ENCODE results near the gene TNKS1BP1.
"Not testable (repeated sequence)": the region's sequence is repeated elsewhere in the genome, so short reads cannot be mapped to it uniquely, and the experiment has no call there.

Gene TNKS1BP1

GRCh38 chr11:57294225-57295131, 30.3 kb downstream of the TNKS1BP1 start:
- DNase-seq (ENCODE audit: low read depth), result peak; percentile 27

- no peak for DNase-seq (ENCODE audit: low read depth)
These were observed 34.5 kb downstream of the TNKS1BP1 start for GRCh38 chr11:57290288-57290687.

DNA sequence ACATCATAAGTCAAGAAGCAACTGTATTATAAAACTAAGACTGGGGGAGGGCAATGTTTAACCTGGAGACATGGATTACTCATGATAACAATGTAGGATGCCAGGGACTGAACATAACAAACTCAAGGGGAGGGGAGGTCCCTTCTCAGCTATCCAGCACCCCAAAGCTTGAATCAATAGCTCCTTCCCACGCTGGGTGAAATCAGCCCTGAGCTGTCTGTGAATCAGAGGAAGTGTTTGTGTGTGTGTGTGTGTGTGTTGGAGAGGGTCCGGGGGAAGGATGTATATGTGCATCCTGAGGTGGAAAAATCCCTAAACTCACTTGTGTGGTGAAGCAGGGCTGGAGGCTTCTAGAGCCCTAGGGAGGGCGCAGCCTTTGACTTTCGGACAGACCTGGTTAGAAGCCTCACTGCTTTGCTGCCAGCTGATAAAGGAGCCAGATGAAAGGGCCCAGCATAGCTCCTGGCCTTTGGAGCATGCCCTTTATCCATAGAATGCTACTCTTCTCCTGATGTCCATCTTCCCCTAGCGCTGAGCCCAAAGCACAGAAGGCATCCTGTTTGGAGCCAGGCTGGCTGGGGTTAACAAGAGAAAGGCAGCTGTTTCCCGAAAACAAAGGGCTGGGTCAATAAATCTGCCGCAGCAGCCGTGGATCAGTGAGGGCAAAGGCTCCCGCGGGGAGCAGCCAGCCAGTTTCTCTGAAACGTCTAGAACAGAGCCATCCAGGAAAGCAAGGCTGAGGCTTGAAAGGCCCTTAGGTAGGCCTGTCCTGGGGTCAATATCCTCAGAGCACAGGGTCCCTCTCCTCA, 35.8 kb downstream of the TNKS1BP1 start:
- peak; percentile 30 for DNase-seq (ENCODE audit: low read depth)

GRCh38 chr11:57287884-57288283, 36.9 kb downstream of the TNKS1BP1 start:
- DNase-seq (ENCODE audit: low read depth), result no peak

DNA sequence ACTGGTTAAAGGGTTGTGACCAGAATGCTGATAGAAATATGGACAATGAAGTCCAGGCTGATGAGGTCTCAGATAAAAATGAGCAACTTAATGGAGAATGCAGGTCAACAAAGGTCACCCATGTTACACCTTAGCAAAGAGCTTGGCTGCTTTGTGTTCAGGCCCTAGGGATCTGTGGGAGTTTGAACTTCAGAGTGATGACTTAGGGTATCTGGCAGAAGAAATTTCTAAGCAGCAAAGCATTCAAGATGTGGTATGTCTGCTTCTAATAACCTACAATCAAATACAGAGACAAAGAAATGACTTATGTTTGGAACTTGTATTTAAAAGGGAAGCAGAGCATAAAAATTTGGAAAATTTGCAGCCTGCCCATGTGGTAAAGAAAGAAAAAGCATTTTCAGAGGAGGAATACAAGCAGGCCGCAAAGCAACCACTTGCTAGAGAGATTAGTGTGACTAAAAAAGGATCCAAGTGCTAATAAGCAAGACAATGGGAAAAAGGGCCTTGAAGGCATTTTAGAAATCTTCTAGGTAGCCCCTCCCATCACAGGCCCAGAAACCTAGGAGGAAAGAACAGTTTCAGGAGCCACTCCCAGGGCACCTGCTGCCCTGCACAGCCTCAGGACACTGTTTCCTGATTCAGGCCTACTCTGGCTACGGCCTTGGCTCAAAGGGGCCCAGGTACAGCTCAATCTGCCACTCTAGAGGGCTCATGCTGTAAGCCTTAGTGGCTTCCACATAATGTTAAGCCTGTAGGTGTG, 41.3 kb downstream of the TNKS1BP1 start:
- DNase-seq (ENCODE audit: low read depth), result no peak

DNA sequence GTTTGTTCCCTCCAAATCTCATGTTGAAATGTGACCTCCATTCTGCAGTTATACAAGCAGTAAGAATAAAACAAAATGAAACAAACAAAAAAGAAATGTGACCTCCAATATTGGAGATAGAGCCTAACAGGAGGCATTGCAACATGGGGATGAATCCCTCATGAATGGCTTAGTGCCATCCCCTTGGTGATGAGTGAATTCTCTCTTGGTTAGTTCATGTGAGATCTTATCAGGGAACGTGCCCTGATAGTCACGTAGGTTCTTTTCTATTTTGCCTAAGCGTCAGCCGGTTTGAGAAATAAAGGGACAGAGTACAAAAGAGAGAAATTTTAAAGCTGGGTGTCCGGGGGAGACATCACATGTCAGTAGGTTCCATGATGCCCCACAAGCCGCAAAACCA, 43.2 kb downstream of the TNKS1BP1 start:
- not testable (repeated sequence) for DNase-seq (ENCODE audit: low read depth)

GRCh38 chr11:57279116-57279515, 45.6 kb downstream of the TNKS1BP1 start:
- peak; percentile 83 for DNase-seq (ENCODE audit: low read depth)

- DNase-seq (ENCODE audit: low read depth), result no peak
These were observed 46.0 kb downstream of the TNKS1BP1 start for GRCh38 chr11:57278721-57279095.

- DNase-seq (ENCODE audit: low read depth), result peak; percentile 85
These were observed 46.7 kb downstream of the TNKS1BP1 start for GRCh38 chr11:57277845-57278720.

DNA sequence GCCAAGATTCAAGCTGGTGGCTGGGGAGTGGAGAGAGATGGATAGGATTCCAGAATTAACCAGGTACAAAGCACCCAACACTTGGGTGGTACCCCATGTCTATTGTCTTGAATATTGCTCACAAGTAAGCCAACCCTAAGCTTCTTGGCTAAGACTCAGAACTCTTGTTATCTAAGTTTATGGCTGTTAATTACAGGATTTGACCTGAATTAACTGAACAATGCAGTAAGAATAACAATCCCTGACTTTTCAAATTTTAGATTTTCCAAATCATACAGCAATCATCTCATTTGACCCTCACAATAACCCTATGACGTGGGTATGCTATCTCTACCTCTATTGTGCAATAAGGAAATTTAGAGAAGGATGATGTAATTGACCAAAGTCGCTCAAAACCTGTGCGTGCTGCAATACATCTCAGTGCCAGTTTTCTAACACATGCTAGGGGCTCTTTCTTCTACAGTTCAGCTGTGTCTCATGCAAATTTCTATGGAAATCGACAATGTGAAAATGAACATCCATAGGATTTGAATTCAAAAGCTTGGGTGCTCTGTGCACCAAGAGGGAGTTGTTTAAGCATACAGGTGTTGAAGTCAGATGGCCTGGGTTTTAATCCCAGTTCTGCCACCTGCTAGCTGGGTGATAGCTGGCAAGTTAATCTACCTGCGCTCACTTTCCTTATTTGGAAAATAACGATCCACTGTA, 47.6 kb downstream of the TNKS1BP1 start:
- no peak for DNase-seq (ENCODE audit: low read depth)

DNA sequence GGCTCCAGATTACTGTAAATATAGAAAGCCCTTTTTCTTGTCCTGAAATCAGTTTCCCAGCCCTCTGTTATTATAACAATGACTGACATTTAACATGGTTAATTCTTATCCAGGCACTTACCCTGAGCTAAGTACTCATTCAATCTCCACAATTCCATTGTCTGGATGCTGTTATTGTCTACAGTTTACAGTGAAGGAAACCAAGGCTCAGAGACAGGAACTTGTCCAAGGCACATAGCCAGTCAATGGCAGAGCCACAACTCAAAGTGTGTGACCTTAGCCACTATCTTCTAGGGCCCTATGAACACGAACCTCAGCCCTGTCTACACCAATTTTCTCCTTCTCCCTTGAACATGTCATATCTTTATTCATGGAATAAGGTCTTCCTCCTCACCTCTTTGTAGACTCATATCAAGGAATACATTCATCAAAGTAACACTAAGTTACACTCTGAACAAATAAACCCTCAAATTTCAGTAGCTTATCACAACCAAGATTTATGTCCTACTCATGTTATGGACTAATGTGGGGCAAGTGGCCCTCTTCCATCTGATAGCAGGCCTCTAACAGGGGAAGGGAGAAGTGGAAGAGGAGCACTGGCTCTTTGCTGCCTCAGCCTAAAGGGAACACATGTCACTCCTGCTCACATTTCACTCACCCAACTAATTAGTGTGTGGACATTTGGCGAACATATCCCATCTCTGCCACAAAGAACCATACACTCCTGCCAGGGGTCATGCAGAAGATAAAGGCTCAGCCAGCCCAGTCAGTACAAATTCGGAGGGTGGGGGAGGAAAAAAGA, 48.4 kb downstream of the TNKS1BP1 start:
- DNase-seq (ENCODE audit: low read depth), result no peak

DNA sequence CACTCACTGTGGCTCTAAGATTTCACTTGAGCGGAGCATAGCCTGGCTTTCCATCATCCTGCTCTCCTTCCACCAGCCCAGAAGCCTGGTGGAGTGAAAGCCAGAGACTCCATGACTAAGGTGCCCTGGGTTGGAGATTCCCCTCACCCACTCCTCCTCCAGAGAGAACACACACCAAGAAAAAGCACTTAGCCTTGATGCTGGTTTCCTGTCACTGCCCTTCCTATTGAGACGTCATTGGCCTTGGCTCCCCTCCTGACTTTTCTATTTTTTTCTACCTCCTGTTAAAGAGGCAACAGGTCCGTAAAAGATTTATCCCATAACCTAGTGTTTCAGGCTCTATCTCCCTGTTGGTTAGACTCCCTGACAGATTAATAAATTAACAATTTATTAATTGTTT, 49.2 kb downstream of the TNKS1BP1 start:
- no peak for DNase-seq (ENCODE audit: low read depth)

DNA sequence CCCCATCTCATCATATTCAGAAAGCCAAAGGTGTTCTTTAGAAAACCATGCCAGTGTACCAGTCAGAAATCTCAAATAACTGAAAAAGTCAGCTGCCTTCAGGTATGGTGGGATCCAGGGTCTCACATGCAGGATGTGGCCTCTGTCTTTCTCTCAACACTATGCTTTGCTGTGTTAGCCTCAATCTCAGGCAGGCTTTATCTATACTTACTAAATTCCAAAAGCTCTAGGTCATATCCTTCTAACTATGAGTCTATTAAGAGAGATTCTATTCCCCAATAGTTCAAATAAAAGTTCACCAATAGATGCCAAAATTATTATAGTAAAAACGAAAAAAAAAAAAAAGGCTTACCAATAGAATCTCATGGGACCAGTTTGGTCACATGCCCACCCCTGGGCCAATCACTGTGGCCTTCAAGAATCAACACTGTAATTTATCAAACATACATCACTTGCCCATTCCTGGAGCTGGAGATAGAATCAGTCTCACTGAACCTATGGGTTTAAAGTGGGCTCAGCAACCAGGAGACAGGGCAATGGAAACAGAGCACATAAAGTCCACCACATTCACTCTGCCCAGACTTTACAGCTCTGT, 49.8 kb downstream of the TNKS1BP1 start:
- no peak for DNase-seq (ENCODE audit: low read depth)

- no peak for DNase-seq (ENCODE audit: low read depth)
These were observed 51.2 kb downstream of the TNKS1BP1 start for GRCh38 chr11:57273448-57274058.

- DNase-seq (ENCODE audit: low read depth), result no peak
These were observed 55.2 kb downstream of the TNKS1BP1 start for GRCh38 chr11:57269571-57270021.

DNA sequence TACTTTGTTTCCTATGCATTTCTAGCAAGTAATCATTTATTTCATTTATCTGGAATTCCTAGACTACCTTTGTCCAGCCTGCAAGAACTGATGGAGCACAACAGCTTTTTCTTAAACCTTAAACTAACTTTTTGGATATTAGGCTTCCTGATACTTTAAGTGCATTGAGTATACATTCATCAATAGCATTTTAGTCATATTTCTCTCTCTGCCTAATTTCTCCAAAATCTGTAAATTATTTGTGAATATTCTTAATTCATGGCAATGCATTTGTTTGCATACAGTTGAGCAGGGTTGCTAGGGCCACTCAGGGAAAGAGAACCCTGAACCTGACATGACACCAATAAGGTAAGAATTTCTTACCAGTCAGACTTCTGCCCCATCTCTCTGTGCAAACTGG, 58.6 kb downstream of the TNKS1BP1 start:
- no peak for DNase-seq (ENCODE audit: low read depth)

GRCh38 chr11:57263351-57263750, 61.4 kb downstream of the TNKS1BP1 start:
- DNase-seq (ENCODE audit: low read depth), result no peak

GRCh38 chr11:57262157-57262556, 62.6 kb downstream of the TNKS1BP1 start:
- no peak for DNase-seq (ENCODE audit: low read depth)
